SK-N-SH (cell line): ENCODE results near the gene DEPP1. TPM values are rescaled to one million over a fixed set of nuclear protein-coding genes. Genes with fewer than 3 reads are reported as not detected.
A peak's percentile ranks its signal among the peaks of the same experiment; 100 is the strongest.

Experiments
- CTCF ChIA-PET: fragments of 300-600, 350-600 bp; formaldehyde crosslinking; extraction: SDS; loops from one replicate; lab custom pipeline; 2021; lab: Yijun Ruan, JAX
- POLR2A ChIA-PET: fragments of 350-600 bp; sonication (Branson Sonifier 250); formaldehyde crosslinking; extraction: SDS; loops from one replicate; lab custom pipeline; 2020; ENCODE audit warnings: antibody characterized with exemption, inconsistent platforms; lab: Yijun Ruan, JAX
- DNase-seq: peaks from one replicate; pipeline ENCODE4 v3.0.0; 2012
- H2AFZ ChIP-seq: fragments of 200-600 bp; sonication (generic); 2 replicates; pipeline ENCODE4 v1.8.1; 2016; ENCODE audit warnings: antibody characterized with exemption, mild to moderate bottlenecking, low read depth
- H3F3A ChIP-seq: fragments of 200-600 bp; sonication (generic); replicated peaks from 2 replicates; pipeline ENCODE3; 2016; ENCODE audit warnings: antibody characterized with exemption, mild to moderate bottlenecking; ENCODE audit not compliant: insufficient read depth
- H3K27ac ChIP-seq, 2 experiments: fragments of 200-500 bp in 1 of 2; fragments of 200-600 bp in 1 of 2; sonication (Bioruptor generic) in 1 of 2; sonication (generic), shearing (Covaris generic) in 1 of 2; 2 replicates each; pipeline versions ENCODE4 v1.5.1 to v1.6.1; 2014 to 2016; ENCODE audit warnings: low read depth in 2 of 2, inconsistent platforms in 1 of 2, low read length in 1 of 2, mild to moderate bottlenecking in 1 of 2, mixed read lengths in 1 of 2
- H3K27me3 ChIP-seq: fragments of 200-600 bp; sonication (generic), shearing (Covaris generic); 2 replicates; pipeline ENCODE4 v1.6.1; 2016; ENCODE audit warnings: mixed run types; ENCODE audit not compliant: insufficient read depth
- H3K36me3 ChIP-seq, 2 experiments: fragments of 200-500 bp in 1 of 2; fragments of 200-600 bp in 1 of 2; sonication (Bioruptor generic) in 1 of 2; sonication (generic) in 1 of 2; replicated peaks in 1 of 2; 2 replicates each; pipeline versions ENCODE3 to v1.5.1; 2014 to 2016; ENCODE audit warnings: low read length in 1 of 2, mild to moderate bottlenecking in 1 of 2; ENCODE audit not compliant: insufficient read depth in 2 of 2, control insufficient read depth in 1 of 2
- H3K4me1 ChIP-seq, 2 experiments: fragments of 200-500 bp in 1 of 2; fragments of 200-600 bp in 1 of 2; sonication (Bioruptor generic) in 1 of 2; sonication (generic), shearing (Covaris generic) in 1 of 2; 2 replicates each; pipeline versions ENCODE4 v1.5.1 to v1.6.1; 2014 to 2016; ENCODE audit warnings: low read depth in 1 of 2, low read length in 1 of 2, mixed run types in 1 of 2; ENCODE audit not compliant: insufficient read depth in 2 of 2, control insufficient read depth in 1 of 2
- H3K4me2 ChIP-seq: fragments of 200-600 bp; sonication (generic), shearing (Covaris generic); 2 replicates; pipeline ENCODE4 v1.6.1; 2017; ENCODE audit warnings: mixed run types
- H3K4me3 ChIP-seq, 2 experiments: fragments of 200-500 bp in 1 of 2; fragments of 200-600 bp in 1 of 2; sonication (Bioruptor generic) in 1 of 2; sonication (generic), shearing (Covaris generic) in 1 of 2; 2 replicates each; pipeline versions ENCODE4 v1.5.1 to v1.8.1; 2014 to 2016; ENCODE audit warnings: low read depth in 2 of 2, inconsistent platforms in 1 of 2, low read length in 1 of 2, mild to moderate bottlenecking in 1 of 2, mixed read lengths in 1 of 2, moderate library complexity in 1 of 2
- H3K79me2 ChIP-seq: fragments of 200-600 bp; sonication (generic); 2 replicates; pipeline ENCODE4 v1.8.1; 2017; ENCODE audit warnings: mild to moderate bottlenecking; ENCODE audit not compliant: insufficient read depth
- H3K9ac ChIP-seq: fragments of 200-600 bp; sonication (generic); 2 replicates; pipeline ENCODE4 v1.6.1; 2017; ENCODE audit warnings: mixed run types
- H3K9me2 ChIP-seq: fragments of 200-600 bp; sonication (generic); 2 replicates; pipeline ENCODE4 v1.6.1; 2017; ENCODE audit warnings: mixed run types
- H3K9me3 ChIP-seq: fragments of 200-600 bp; sonication (generic); 2 replicates; pipeline ENCODE4 v1.6.1; 2017; ENCODE audit warnings: mixed run types, mild to moderate bottlenecking, moderate library complexity
- H4K20me1 ChIP-seq: fragments of 200-600 bp; sonication (generic); 2 replicates; pipeline ENCODE4 v1.6.1; 2017; ENCODE audit warnings: mild to moderate bottlenecking, mixed run types; ENCODE audit not compliant: insufficient read depth
- EP300 ChIP-seq, 2 experiments: IDR thresholded peaks; 2 replicates each; pipeline versions ENCODE4 v1.4.0 to v1.6.1; 2012; ENCODE audit warnings: borderline replicate concordance in 1 of 2, low read depth in 1 of 2, low read length in 1 of 2
- FOXJ3 ChIP-seq: sonication (generic); formaldehyde crosslinking; IDR thresholded peaks from 2 replicates; pipeline ENCODE4 v1.5.1; 2020; ENCODE audit warnings: mild to moderate bottlenecking, missing genetic modification reagents
- FOXM1 ChIP-seq: IDR thresholded peaks from 2 replicates; pipeline ENCODE4 v1.4.0; 2012; ENCODE audit warnings: low read depth, mild to moderate bottlenecking
- MAX ChIP-seq: IDR thresholded peaks from 2 replicates; pipeline ENCODE4 v1.4.0; 2012; ENCODE audit warnings: low read depth
- MXI1 ChIP-seq: IDR thresholded peaks from 2 replicates; pipeline ENCODE4 v1.6.1; 2012; ENCODE audit warnings: mild to moderate bottlenecking, low read depth, low read length, improper control_type of control experiment
- POLR2AphosphoS5 ChIP-seq: IDR thresholded peaks from 2 replicates; pipeline ENCODE4 v1.6.1; 2012; ENCODE audit warnings: low read depth, low read length
- RAD21 ChIP-seq: IDR thresholded peaks from 2 replicates; pipeline ENCODE4 v1.6.1; 2012; ENCODE audit warnings: mild to moderate bottlenecking, low read length
- RFX5 ChIP-seq: IDR thresholded peaks from 2 replicates; pipeline ENCODE4 v1.6.1; 2012; ENCODE audit warnings: mild to moderate bottlenecking, improper control_type of control experiment, low read length
- SIN3A ChIP-seq: IDR thresholded peaks from 2 replicates; pipeline ENCODE4 v1.6.1; 2012; ENCODE audit warnings: low read depth, mild to moderate bottlenecking, low read length, moderate library complexity, borderline replicate concordance
- SMC3 ChIP-seq: IDR thresholded peaks from 2 replicates; pipeline ENCODE4 v1.6.1; 2012; ENCODE audit warnings: low read depth, low read length, improper control_type of control experiment
- TAF1 ChIP-seq: IDR thresholded peaks from 2 replicates; pipeline ENCODE4 v1.6.1; 2012; ENCODE audit warnings: low read depth, mild to moderate bottlenecking, low read length, moderate library complexity, borderline replicate concordance
- TCF12 ChIP-seq: IDR thresholded peaks from 2 replicates; pipeline ENCODE4 v1.4.0; 2012
- TEAD4 ChIP-seq: IDR thresholded peaks from 2 replicates; pipeline ENCODE4 v1.4.0; 2012; ENCODE audit warnings: mild to moderate bottlenecking, borderline replicate concordance; ENCODE audit not compliant: insufficient read depth
- USF2 ChIP-seq: fragments of 150-350 bp; IDR thresholded peaks from 2 replicates; pipeline ENCODE4 v1.6.1; 2017; ENCODE audit warnings: antibody characterized with exemption, low read length, low read depth, borderline replicate concordance
- YY1 ChIP-seq: IDR thresholded peaks from 2 replicates; pipeline ENCODE4 v1.4.0; 2012; ENCODE audit warnings: low read depth, mild to moderate bottlenecking
- WGBS: methylation state at CpG from one replicate; pipeline ENCODE4 v1.1.6; 2017; ENCODE audit warnings: low lambda C conversion rate; 5-methylcytosine and 5-hydroxymethylcytosine counted together
- polyA plus RNA-seq, 3 experiments: library from polyadenylated mRNA; depleted of rRNA; stranded (reverse); fragments of >200 nt; gene quantifications; 2 replicates each; pipeline ENCODE4 v1.2.3, GENCODE V29; 2012
- TF ChIP-seq, protein P1 (sequence below): fragments of 150-350 bp; IDR thresholded peaks from 2 replicates; pipeline ENCODE4 v1.6.1; 2016; ENCODE audit warnings: mild to moderate bottlenecking, low read depth, low read length
- TF ChIP-seq, protein P2 (sequence below): fragments of 200-600 bp; sonication (generic); IDR thresholded peaks from 2 replicates; pipeline ENCODE4 v1.6.1; 2017; ENCODE audit warnings: antibody characterized with exemption, mild to moderate bottlenecking, moderate library complexity
- TF ChIP-seq, protein P3 (sequence below): IDR thresholded peaks from 2 replicates; pipeline ENCODE4 v1.4.0; 2012; ENCODE audit warnings: low read depth, borderline replicate concordance

Gene DEPP1
- polyA plus RNA-seq, 1 of the 3 experiments (the other 2 are of a cell fraction): 5.3 TPM

DNA sequence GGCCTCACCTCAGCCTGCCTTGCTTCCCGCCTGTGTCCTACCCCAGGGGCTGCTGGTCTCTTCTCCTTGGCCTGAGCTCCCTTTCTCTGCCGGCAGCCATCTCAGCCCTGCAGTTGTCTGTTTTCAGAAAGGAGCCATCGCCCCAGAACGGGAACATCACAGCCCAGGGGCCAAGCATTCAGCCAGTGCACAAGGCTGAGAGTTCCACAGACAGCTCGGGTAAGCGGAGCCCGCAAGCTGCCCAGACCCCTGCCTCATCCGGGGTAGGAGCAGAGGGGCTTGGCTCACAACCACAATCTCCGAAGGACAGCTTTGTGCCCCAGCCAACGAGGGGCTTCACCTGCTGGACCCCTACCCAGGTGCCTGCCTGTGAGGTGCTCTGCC is 5.3 kb upstream of the DEPP1 start:
- POLR2A ChIA-PET: no interaction called here
- Histone ChIP-seq H3K9me2 (no peaks in the 10 kb centered on the region), H3K36me3 (no peaks in the 10 kb centered on the region), H3K9me3 (no peaks in the 10 kb centered on the region), H3K4me3 (no peak overlapping the region), H3K9ac (no peak overlapping the region), H3K79me2 (no peaks in the 10 kb centered on the region), H3K27ac (no peak overlapping the region), H4K20me1 (no peaks in the 10 kb centered on the region), H3K4me1 (peaks cover 12 to 40% of the 10 kb centered on the region in 2 experiments; a peak in 3 of 4 replicates), H3K27me3 (no peaks in the 10 kb centered on the region), H3K4me2 (no peak overlapping the region), H2AFZ (no peak overlapping the region), H3F3A (peaks cover 20% of the 10 kb centered on the region)
- 72% methylated on average over 3 of the region's 10 CpGs for whole genome bisulfite sequencing
- DNase-seq: no peak
- TF ChIP-seq RFX5: no peak
- TF ChIP-seq SMC3: no peak
- TF ChIP-seq FOXJ3 (CRISPR knock-in tag): no peak
- TF ChIP-seq RAD21: no peak
- TF ChIP-seq TEAD4: no peak
- TF ChIP-seq MXI1: no peak
- TF ChIP-seq, protein P1, sequence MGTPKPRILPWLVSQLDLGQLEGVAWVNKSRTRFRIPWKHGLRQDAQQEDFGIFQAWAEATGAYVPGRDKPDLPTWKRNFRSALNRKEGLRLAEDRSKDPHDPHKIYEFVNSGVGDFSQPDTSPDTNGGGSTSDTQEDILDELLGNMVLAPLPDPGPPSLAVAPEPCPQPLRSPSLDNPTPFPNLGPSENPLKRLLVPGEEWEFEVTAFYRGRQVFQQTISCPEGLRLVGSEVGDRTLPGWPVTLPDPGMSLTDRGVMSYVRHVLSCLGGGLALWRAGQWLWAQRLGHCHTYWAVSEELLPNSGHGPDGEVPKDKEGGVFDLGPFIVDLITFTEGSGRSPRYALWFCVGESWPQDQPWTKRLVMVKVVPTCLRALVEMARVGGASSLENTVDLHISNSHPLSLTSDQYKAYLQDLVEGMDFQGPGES: no peak
- no peak for TF ChIP-seq TCF12
- no peak for TF ChIP-seq YY1
- no peak for TF ChIP-seq FOXM1
- CTCF ChIA-PET: interaction anchor here (1.4 kb wide), 1 partner anchor 51 kb away, joined by 5 read pairs; no protein-coding TSS in a partner anchor

DNA sequence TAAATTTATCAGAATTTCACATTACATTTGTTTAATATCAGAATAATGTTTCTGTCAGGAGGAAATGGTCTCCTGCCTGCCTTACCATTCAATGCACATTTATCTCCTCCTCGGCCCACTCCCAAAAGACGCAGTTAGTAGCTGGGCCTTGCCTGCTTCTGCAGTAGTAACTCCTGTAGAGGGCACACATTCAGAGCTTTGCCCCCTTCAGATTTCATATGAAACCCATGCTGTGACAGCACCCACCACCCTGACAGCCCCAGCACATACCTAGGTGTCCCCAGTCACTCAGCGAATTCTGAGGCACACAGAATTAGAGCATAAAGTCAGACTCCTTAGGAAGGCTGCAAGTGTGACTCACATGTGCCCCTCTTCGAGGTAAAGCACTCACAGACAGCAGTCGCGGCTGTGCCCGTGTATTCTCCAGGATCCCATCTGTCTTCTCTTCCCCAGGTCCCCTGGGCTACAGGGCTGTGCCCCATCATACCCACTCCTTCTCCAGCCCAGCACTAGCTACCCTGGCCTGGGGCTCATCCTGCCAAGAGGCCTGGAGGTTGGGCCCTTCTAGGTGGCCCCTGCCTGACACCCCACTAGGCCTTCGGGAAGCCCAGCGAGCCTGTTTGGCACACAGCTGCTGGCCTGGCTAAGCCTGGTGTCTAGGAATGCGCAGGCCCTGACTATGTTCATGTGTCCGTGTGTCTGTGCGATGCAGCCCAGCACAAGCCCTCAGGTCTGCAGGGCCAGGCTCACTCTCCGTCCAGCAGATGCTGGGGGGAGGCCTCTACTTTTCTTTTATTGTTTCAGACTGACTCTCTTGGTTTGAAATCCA is 4.7 kb upstream of the DEPP1 start:
- peaks cover 20% of the 10 kb centered on the region for H3F3A ChIP-seq
- H3K4me2 ChIP-seq: no peak overlapping the region
- no peaks in the 10 kb centered on the region for H3K9me2 ChIP-seq
- DNase-seq: no peak
- no peak overlapping the region for H2AFZ ChIP-seq
- H3K36me3 ChIP-seq: no peaks in the 10 kb centered on the region
- no peaks in the 10 kb centered on the region for H3K79me2 ChIP-seq
- no peak overlapping the region for H3K4me3 ChIP-seq
- WGBS: 85% methylated on average over 4 of the region's 13 CpGs
- no peaks in the 10 kb centered on the region for H3K27me3 ChIP-seq
- H3K9ac ChIP-seq: no peak overlapping the region
- H3K4me1 ChIP-seq: peaks cover 18 to 44% of the 10 kb centered on the region in 2 experiments; a peak in 3 of 4 replicates
- no peaks in the 10 kb centered on the region for H4K20me1 ChIP-seq
- peak overlapping the region in 1 of 2 experiments; percentile 95; a peak in 1 of 4 replicates for H3K27ac ChIP-seq
- POLR2A ChIA-PET: no interaction called here
- CTCF ChIA-PET: interaction anchor here (1.4 kb wide), 1 partner anchor 51 kb away, joined by 5 read pairs; no protein-coding TSS in a partner anchor
- no peaks in the 10 kb centered on the region for H3K9me3 ChIP-seq
- TF ChIP-seq, protein P2, sequence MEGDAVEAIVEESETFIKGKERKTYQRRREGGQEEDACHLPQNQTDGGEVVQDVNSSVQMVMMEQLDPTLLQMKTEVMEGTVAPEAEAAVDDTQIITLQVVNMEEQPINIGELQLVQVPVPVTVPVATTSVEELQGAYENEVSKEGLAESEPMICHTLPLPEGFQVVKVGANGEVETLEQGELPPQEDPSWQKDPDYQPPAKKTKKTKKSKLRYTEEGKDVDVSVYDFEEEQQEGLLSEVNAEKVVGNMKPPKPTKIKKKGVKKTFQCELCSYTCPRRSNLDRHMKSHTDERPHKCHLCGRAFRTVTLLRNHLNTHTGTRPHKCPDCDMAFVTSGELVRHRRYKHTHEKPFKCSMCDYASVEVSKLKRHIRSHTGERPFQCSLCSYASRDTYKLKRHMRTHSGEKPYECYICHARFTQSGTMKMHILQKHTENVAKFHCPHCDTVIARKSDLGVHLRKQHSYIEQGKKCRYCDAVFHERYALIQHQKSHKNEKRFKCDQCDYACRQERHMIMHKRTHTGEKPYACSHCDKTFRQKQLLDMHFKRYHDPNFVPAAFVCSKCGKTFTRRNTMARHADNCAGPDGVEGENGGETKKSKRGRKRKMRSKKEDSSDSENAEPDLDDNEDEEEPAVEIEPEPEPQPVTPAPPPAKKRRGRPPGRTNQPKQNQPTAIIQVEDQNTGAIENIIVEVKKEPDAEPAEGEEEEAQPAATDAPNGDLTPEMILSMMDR: no peak
- TF ChIP-seq, protein P1: no peak
- no peak for TF ChIP-seq RAD21
- TF ChIP-seq SIN3A: no peak
- no peak for TF ChIP-seq POLR2AphosphoS5
- no peak for TF ChIP-seq MXI1
- TF ChIP-seq TAF1: no peak
- no peak for TF ChIP-seq EP300 (IDR thresholded peaks at IDR 0.05; ENCODE audit: borderline replicate concordance in 1 of 2, low read depth in 1 of 2, low read length in 1 of 2)
- TF ChIP-seq YY1: no peak
- no peak for TF ChIP-seq MAX
- TF ChIP-seq, protein P3, sequence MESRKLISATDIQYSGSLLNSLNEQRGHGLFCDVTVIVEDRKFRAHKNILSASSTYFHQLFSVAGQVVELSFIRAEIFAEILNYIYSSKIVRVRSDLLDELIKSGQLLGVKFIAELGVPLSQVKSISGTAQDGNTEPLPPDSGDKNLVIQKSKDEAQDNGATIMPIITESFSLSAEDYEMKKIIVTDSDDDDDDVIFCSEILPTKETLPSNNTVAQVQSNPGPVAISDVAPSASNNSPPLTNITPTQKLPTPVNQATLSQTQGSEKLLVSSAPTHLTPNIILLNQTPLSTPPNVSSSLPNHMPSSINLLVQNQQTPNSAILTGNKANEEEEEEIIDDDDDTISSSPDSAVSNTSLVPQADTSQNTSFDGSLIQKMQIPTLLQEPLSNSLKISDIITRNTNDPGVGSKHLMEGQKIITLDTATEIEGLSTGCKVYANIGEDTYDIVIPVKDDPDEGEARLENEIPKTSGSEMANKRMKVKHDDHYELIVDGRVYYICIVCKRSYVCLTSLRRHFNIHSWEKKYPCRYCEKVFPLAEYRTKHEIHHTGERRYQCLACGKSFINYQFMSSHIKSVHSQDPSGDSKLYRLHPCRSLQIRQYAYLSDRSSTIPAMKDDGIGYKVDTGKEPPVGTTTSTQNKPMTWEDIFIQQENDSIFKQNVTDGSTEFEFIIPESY: no peak
- TF ChIP-seq TCF12: no peak
- TF ChIP-seq USF2: no peak
- no peak for TF ChIP-seq FOXJ3 (CRISPR knock-in tag)
